ENCODE results near the gene ADRM1.

The ADRM1 gene

GRCh38 chr20:62254021-62254724 lies 48.6 kb upstream of the ADRM1 start (continued):
- TF ChIP-seq TSHZ2 (CRISPR knock-in tag; IDR thresholded peaks at IDR 0.05) (no peak), RARB (CRISPR knock-in tag; IDR thresholded peaks at IDR 0.05) (no peak)

- TF ChIP-seq TOX (CRISPR knock-in tag; IDR thresholded peaks at IDR 0.05; ENCODE audit: borderline replicate concordance) = no peak
- no peak for ATAC-seq
Observed at GRCh38 chr20:62255976-62256375, 46.8 kb upstream of the ADRM1 start.

GRCh38 chr20:62258499-62259293 lies 44.1 kb upstream of the ADRM1 start:
- ATAC-seq = peak; percentile 91
- TF ChIP-seq OSR1 (CRISPR knock-in tag; IDR thresholded peaks at IDR 0.05) (no peak), POU6F1 (CRISPR knock-in tag; IDR thresholded peaks at IDR 0.05; ENCODE audit: borderline replicate concordance, low read depth) (no peak), ESRRG (CRISPR knock-in tag; IDR thresholded peaks at IDR 0.05) (no peak), CREB5 (CRISPR knock-in tag; IDR thresholded peaks at IDR 0.05; ENCODE audit: low read depth) (no peak), PATZ1 (CRISPR knock-in tag; IDR thresholded peaks at IDR 0.05; ENCODE audit: borderline replicate concordance) (peak; percentile 80; the same call in 1 of the 2 replicates)

- TF ChIP-seq TCF4 (CRISPR knock-in tag; IDR thresholded peaks at IDR 0.05; ENCODE audit: borderline replicate concordance) (no peak), ZNF8 (CRISPR knock-in tag; IDR thresholded peaks at IDR 0.05) (no peak), CREB5 (CRISPR knock-in tag; IDR thresholded peaks at IDR 0.05; ENCODE audit: low read depth) (no peak), ZC3H10 (CRISPR knock-in tag; IDR thresholded peaks at IDR 0.05) (no peak), ZNF565 (CRISPR knock-in tag; conservative IDR thresholded peaks at IDR 0.05; ENCODE audit: low read depth) (no peak), ZFP30 (CRISPR knock-in tag; IDR thresholded peaks at IDR 0.05) (no peak), TOX (CRISPR knock-in tag; IDR thresholded peaks at IDR 0.05; ENCODE audit: borderline replicate concordance) (no peak), PATZ1 (CRISPR knock-in tag; IDR thresholded peaks at IDR 0.05; ENCODE audit: borderline replicate concordance) (no peak), SNAI2 (CRISPR knock-in tag; IDR thresholded peaks at IDR 0.05) (no peak), BACH2 (CRISPR knock-in tag; IDR thresholded peaks at IDR 0.05; ENCODE audit: borderline replicate concordance) (no peak), ZNF70 (CRISPR knock-in tag; IDR thresholded peaks at IDR 0.05) (no peak), ARNTL (CRISPR knock-in tag; IDR thresholded peaks at IDR 0.05; ENCODE audit: borderline replicate concordance, low read depth) (no peak), ZFP3 (CRISPR knock-in tag; IDR thresholded peaks at IDR 0.05) (no peak), ESRRG (CRISPR knock-in tag; IDR thresholded peaks at IDR 0.05) (no peak)
- no peak for ATAC-seq
Observed at GRCh38 chr20:62259294-62259565, 43.6 kb upstream of the ADRM1 start.

Data from SK-N-SH treated with all-trans-retinoic acid at 6 μM for 48 hours (cell line).